A549 (cell line): ENCODE data around the gene ZNF622. TPM values are rescaled to one million over a fixed set of nuclear protein-coding genes. Genes with fewer than 3 reads are reported as not detected.

Experiments
- ATAC-seq, 2 experiments: fragments of 200-7000 bp in 1 of 2; fragments of >200 bp in 1 of 2; cut with Nextera tagmentation in 1 of 2; cut with Tn5 transposase in 1 of 2; 3 replicates each; pipeline versions ENCODE4 v1.8.0 to v1.9.1; 2018 to 2020; ENCODE audit warnings: mild to moderate bottlenecking in 1 of 2, moderate library complexity in 1 of 2
- CTCF ChIA-PET: fragments of 300-600 bp; sonication (Branson Sonifier 250); formaldehyde crosslinking; extraction: SDS; loops from one replicate; lab custom pipeline; 2021; ENCODE audit warnings: antibody characterized with exemption, inconsistent platforms; lab: Yijun Ruan, JAX
- POLR2A ChIA-PET: fragments of 350-600 bp; formaldehyde crosslinking; extraction: SDS; loops from one replicate; lab custom pipeline; 2021; ENCODE audit warnings: antibody characterized with exemption, inconsistent platforms; lab: Yijun Ruan, JAX
- DNase-seq, 2 experiments: peaks; one replicate each; pipeline versions ENCODE4 v3.0.0 to v3.0.0-alpha.2; 2011 to 2016; ENCODE audit warnings: low read depth in 1 of 2, low spot score in 1 of 2
- FAIRE-seq: peaks from 2 replicates; lab custom pipeline; 2011; peaks lifted over from hg19 to GRCh38; lab: Jason Lieb, UNC
- H3K27ac ChIP-seq, 2 experiments: fragments of >200 bp; sonication (Bioruptor Twin); formaldehyde crosslinking; 3 replicates each; pipeline ENCODE4 v1.5.1; 2016 to 2017
- H3K4me1 ChIP-seq: fragments of >200 bp; sonication (Bioruptor Twin); formaldehyde crosslinking; 3 replicates; pipeline ENCODE4 v1.6.1; 2016
- H3K4me2 ChIP-seq: fragments of >200 bp; sonication (Bioruptor Twin); formaldehyde crosslinking; 3 replicates; pipeline ENCODE4 v1.6.1; 2016
- H3K4me3 ChIP-seq: fragments of >200 bp; sonication (Bioruptor Twin); formaldehyde crosslinking; 3 replicates; pipeline ENCODE4 v1.5.1; 2016
- H3K9me3 ChIP-seq: fragments of >200 bp; sonication (Bioruptor Twin); formaldehyde crosslinking; 3 replicates; pipeline ENCODE4 v1.6.1; 2016
- CHD4 ChIP-seq: fragments of 200-600 bp; sonication (generic); IDR thresholded peaks from 2 replicates; pipeline ENCODE4 v1.6.1; 2016; ENCODE audit warnings: antibody characterized with exemption, mild to moderate bottlenecking, borderline replicate concordance
- CTCF ChIP-seq: fragments of >200 bp; sonication (Bioruptor Twin); formaldehyde crosslinking; IDR thresholded peaks from 3 replicates; pipeline ENCODE4 v1.5.1; 2016
- EP300 ChIP-seq, 2 experiments: fragments of >200 bp; sonication (Bioruptor Twin); formaldehyde crosslinking; IDR thresholded peaks; 2 replicates in 1 of 2; 3 replicates in 1 of 2; pipeline ENCODE4 v1.6.1; 2016 to 2017
- FOSB ChIP-seq: fragments of 250-450 bp; sonication (Bioruptor Pico); IDR thresholded peaks from 2 replicates; pipeline ENCODE4 v1.5.0; 2020; ENCODE audit warnings: mild to moderate bottlenecking, moderate library complexity
- FOSL2 ChIP-seq, 2 experiments: fragments of 450-650 bp in 1 of 2; fragments of >200 bp in 1 of 2; sonication (Bioruptor Twin) in 1 of 2; formaldehyde crosslinking; IDR thresholded peaks; 2 replicates each; pipeline versions ENCODE4 v1.5.0 to v1.6.1; 2016 to 2020; ENCODE audit warnings: mild to moderate bottlenecking in 1 of 2, moderate library complexity in 1 of 2
- FOXS1 ChIP-seq: fragments of 250-450 bp; sonication (Bioruptor Pico); IDR thresholded peaks from 2 replicates; pipeline ENCODE4 v1.5.0; 2020; ENCODE audit warnings: mild to moderate bottlenecking, moderate library complexity
- GATA3 ChIP-seq: IDR thresholded peaks from 2 replicates; pipeline ENCODE4 v1.6.1; 2012; ENCODE audit warnings: borderline replicate concordance
- HOXB5 ChIP-seq: fragments of 250-450 bp; sonication (Bioruptor Pico); IDR thresholded peaks from 2 replicates; pipeline ENCODE4 v1.5.0; 2020; ENCODE audit warnings: mild to moderate bottlenecking, moderate library complexity
- KDM1A ChIP-seq: fragments of 200-600 bp; sonication (generic); IDR thresholded peaks from 2 replicates; pipeline ENCODE4 v1.6.1; 2016; ENCODE audit warnings: low read depth, mild to moderate bottlenecking
- KDM5A ChIP-seq: fragments of 200-600 bp; sonication (generic); IDR thresholded peaks from 2 replicates; pipeline ENCODE4 v1.6.1; 2016; ENCODE audit warnings: antibody characterized with exemption, mild to moderate bottlenecking
- MAFK ChIP-seq: fragments of 450-650 bp; IDR thresholded peaks from 2 replicates; pipeline ENCODE4 v1.6.1; 2014; ENCODE audit not compliant: partially characterized antibody
- MYC ChIP-seq: IDR thresholded peaks from 2 replicates; pipeline ENCODE4 v1.6.1; 2012; ENCODE audit warnings: mild to moderate bottlenecking, inconsistent platforms, low read length, improper control_type of control experiment, borderline replicate concordance
- NPAS2 ChIP-seq: fragments of 250-450 bp; sonication (Bioruptor Pico); IDR thresholded peaks from 2 replicates; pipeline ENCODE4 v1.8.0; 2022; ENCODE audit warnings: mild to moderate bottlenecking, moderate library complexity, borderline replicate concordance
- PBX3 ChIP-seq: IDR thresholded peaks from 2 replicates; pipeline ENCODE4 v1.6.1; 2012
- POLR2AphosphoS2 ChIP-seq: conservative IDR thresholded peaks from 2 replicates; pipeline ENCODE4 v1.6.1; 2012; ENCODE audit warnings: low read length, improper control_type of control experiment, inconsistent platforms
- RAD21 ChIP-seq, 2 experiments: fragments of >200 bp in 1 of 2; sonication (Bioruptor Twin) in 1 of 2; formaldehyde crosslinking in 1 of 2; IDR thresholded peaks in 1 of 2; conservative IDR thresholded peaks in 1 of 2; 2 replicates in 1 of 2; 3 replicates in 1 of 2; pipeline ENCODE4 v1.6.1; 2012 to 2018; ENCODE audit warnings: inconsistent platforms in 1 of 2
- RARB ChIP-seq: fragments of 250-450 bp; sonication (Bioruptor Pico); IDR thresholded peaks from 2 replicates; pipeline ENCODE4 v1.8.0; 2021; ENCODE audit warnings: mild to moderate bottlenecking, moderate library complexity
- REST ChIP-seq: fragments of 200-600 bp; sonication (generic); IDR thresholded peaks from 2 replicates; pipeline ENCODE4 v1.6.1; 2016; ENCODE audit warnings: antibody characterized with exemption, mild to moderate bottlenecking, moderate library complexity
- RNF2 ChIP-seq: fragments of 200-600 bp; sonication (generic); IDR thresholded peaks from 2 replicates; pipeline ENCODE4 v1.6.1; 2016; ENCODE audit warnings: low read depth, mild to moderate bottlenecking, antibody characterized with exemption, moderate library complexity, borderline replicate concordance
- TFCP2L1 ChIP-seq: fragments of 250-450 bp; sonication (Bioruptor Pico); IDR thresholded peaks from 2 replicates; pipeline ENCODE4 v1.5.0; 2021; ENCODE audit warnings: mild to moderate bottlenecking
- USF2 ChIP-seq: fragments of 450-650 bp; IDR thresholded peaks from 2 replicates; pipeline ENCODE4 v1.6.1; 2014; ENCODE audit warnings: antibody characterized with exemption
- ZFP36 ChIP-seq: fragments of 450-650 bp; IDR thresholded peaks from 2 replicates; pipeline ENCODE4 v1.6.1; 2014; ENCODE audit warnings: borderline replicate concordance; ENCODE audit not compliant: partially characterized antibody
- WGBS: methylation state at CpG from one replicate; pipeline ENCODE4 v1.1.6; 2017; ENCODE audit errors: missing lambda C conversion rate; 5-methylcytosine and 5-hydroxymethylcytosine counted together
- polyA plus RNA-seq, 4 experiments: library from polyadenylated mRNA; depleted of rRNA in 3 of 4; stranded (reverse); fragments of >200 nt; fragmentation: RNase III in 1 of 4; extraction: RNeasy Plus Mini Kit Qiagen cat#74134 plus additional on column Dnase treatment in 1 of 4; gene quantifications; 2 replicates in 3 of 4; 3 replicates in 1 of 4; pipeline ENCODE4 v1.2.3, GENCODE V29; 2011 to 2017
- TF ChIP-seq, protein P1 (sequence below): fragments of >200 bp; sonication (Bioruptor Twin); formaldehyde crosslinking; IDR thresholded peaks from 3 replicates; pipeline ENCODE4 v1.6.1; 2016

The ZNF622 gene
- polyA plus RNA-seq, 2 of the 4 experiments (the other 2 are of a cell fraction) = 23.2 to 38.0 TPM

DNA sequence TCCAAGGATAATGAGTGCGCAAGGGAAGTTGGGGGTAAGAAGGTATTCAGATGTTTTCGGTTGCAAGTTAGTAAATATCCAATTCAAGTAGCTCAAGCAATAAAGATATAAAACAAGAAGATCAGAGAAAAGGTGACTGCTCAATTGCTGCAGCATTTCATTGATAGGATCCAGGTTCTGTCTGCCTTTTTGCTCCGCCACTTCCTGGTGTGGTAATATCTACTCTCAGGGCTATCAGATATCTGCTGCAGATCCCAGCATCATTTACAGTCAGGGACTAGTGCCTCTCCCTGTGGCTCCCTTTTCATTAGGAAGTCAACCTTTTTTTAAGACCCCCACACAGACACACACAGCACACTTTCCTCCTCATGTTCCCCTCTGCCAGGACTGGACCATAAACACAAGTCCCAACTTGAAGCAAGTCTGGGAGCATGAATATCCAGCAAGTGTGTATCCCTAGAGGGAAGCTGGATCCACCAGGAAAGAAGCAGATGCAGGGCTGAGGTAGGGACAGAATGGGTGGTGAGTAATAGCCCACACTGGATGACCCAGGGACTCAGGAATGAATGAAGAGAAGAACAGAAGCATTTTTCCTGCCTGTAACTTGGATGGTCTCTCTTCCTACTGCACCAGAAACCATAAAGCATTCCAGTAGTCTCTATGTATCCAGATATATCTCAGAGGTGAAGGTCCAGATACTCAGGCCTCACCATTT, 53.7 kb downstream of the ZNF622 start:
- DNase-seq = no peak
- no peak for FAIRE-seq
- no peak for TF ChIP-seq POLR2AphosphoS2
- TF ChIP-seq KDM1A = no peak
- no peak for TF ChIP-seq ZFP36
- TF ChIP-seq USF2 = no peak
- no peak for TF ChIP-seq PBX3
- TF ChIP-seq GATA3 = no peak
- no peak for TF ChIP-seq MYC
- Histone ChIP-seq H3K4me2 (no peak overlapping the region), H3K4me1 (no peaks in the 10 kb centered on the region), H3K4me3 (no peak overlapping the region), H3K9me3 (no peaks in the 10 kb centered on the region), H3K27ac (no peak overlapping the region)
- ChIA-PET POLR2A (no interaction called here), CTCF (no interaction called here)
- 74% methylated on average over 3 of the region's 3 CpGs for WGBS
- no peak for ATAC-seq

GRCh38 chr5:16411235-16411634, 54.4 kb downstream of the ZNF622 start:
- Histone ChIP-seq H3K9me3 (no peaks in the 10 kb centered on the region), H3K27ac (no peak overlapping the region), H3K4me1 (no peaks in the 10 kb centered on the region), H3K4me2 (no peak overlapping the region), H3K4me3 (no peak overlapping the region)
- 44% methylated on average over 9 of the region's 9 CpGs for WGBS
- FAIRE-seq (no peak), DNase-seq (no peak), ATAC-seq (no peak)
- TF ChIP-seq RNF2 (no peak), HOXB5 (CRISPR knock-in tag) (no peak), TFCP2L1 (CRISPR knock-in tag) (no peak), RAD21 (conservative IDR thresholded peaks at IDR 0.05 in 1 of 2, IDR thresholded peaks at IDR 0.05 in 1 of 2) (no peak), RARB (no peak), FOSB (CRISPR knock-in tag) (no peak), PBX3 (no peak)
- ChIA-PET CTCF (no interaction called here), POLR2A (no interaction called here)

DNA sequence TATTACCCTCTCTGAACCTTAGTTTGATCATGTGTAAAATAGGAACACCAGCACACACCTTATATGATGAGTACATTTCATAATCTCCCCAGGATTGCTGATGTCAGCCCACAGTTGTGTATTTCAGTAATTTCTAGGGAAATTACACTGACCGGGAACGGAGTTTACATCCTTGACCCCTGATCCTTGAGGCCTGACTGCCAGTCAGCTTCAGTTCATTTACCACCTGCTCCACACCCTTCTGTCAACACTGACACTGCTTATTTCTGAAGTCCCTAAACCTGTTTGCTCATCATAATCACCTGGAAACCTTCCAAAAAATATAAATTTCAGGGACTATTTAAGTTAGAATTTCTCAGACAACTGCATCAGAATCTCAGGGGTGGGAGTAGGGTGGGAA, 55.3 kb downstream of the ZNF622 start:
- TF ChIP-seq CHD4 (no peak), FOSL2 (IDR thresholded peaks at IDR 0.05) (no peak), FOSL2 (CRISPR knock-in tag; IDR thresholded peaks at IDR 0.05) (no peak), KDM1A (no peak), TFCP2L1 (CRISPR knock-in tag) (no peak), MAFK (no peak), EP300 (IDR thresholded peaks at IDR 0.05) (no peak), FOXS1 (CRISPR knock-in tag) (no peak), NPAS2 (CRISPR knock-in tag) (no peak), REST (no peak), GATA3 (no peak), KDM5A (no peak), CTCF (no peak)
- TF ChIP-seq, protein P1, sequence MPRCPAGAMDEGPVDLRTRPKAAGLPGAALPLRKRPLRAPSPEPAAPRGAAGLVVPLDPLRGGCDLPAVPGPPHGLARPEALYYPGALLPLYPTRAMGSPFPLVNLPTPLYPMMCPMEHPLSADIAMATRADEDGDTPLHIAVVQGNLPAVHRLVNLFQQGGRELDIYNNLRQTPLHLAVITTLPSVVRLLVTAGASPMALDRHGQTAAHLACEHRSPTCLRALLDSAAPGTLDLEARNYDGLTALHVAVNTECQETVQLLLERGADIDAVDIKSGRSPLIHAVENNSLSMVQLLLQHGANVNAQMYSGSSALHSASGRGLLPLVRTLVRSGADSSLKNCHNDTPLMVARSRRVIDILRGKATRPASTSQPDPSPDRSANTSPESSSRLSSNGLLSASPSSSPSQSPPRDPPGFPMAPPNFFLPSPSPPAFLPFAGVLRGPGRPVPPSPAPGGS = no peak
- no peak overlapping the region for H3K27ac ChIP-seq
- ATAC-seq = no peak
- CTCF ChIA-PET = no interaction called here
- no peaks in the 10 kb centered on the region for H3K9me3 ChIP-seq
- DNase-seq = no peak
- H3K4me3 ChIP-seq = no peak overlapping the region
- no peak overlapping the region for H3K4me2 ChIP-seq
- no peak for FAIRE-seq
- POLR2A ChIA-PET = no interaction called here
- WGBS = 20% methylated on average over 2 of the region's 2 CpGs
- no peaks in the 10 kb centered on the region for H3K4me1 ChIP-seq
